ENCODE data around the gene CCSER1.
"Not testable (repeated sequence)": the region's sequence is repeated elsewhere in the genome, so short reads cannot be mapped to it uniquely, and the experiment has no call there.

Gene CCSER1

DNA sequence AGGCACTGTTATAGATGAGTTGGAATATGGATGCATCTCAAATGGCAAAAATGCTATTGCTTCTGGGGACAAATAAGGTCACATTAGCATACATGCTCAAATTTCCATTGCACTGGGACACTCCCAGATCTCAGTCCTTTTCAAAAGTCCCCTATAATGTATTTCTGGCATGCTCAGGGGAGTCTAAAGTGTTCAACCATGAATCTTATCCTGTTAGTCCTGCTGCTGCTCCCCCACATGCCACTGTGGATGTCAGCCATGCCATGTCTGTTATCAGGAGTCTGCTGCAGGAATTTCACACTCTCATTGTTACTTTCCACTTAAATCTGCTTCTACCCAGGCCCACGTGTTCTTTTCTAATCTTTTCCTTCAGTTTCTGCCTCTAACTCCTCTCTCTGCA lies 1000.6 kb downstream of the CCSER1 start:
- DNase-seq (ENCODE audit: low read depth, low spot score), result no peak

DNA sequence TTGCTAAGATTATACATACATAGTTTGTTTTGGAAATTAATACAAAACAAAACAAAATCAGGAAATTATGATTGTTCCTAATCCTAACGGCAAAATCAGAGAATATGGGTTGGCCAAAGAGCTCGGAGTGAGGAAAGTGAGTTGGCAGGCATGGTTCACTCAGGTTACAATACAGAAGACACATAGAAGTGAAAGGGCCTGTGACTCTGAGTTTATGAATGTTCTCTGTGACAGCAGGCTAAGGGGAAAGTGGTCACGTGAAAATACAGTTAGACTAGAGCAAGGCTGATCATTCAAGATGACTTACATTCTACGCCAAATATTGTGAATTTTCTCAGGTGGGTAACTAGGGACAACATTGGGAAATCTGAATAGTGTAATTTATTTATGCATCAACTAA lies 1001.3 kb downstream of the CCSER1 start:
- no peak for DNase-seq (ENCODE audit: low read depth, low spot score)

DNA sequence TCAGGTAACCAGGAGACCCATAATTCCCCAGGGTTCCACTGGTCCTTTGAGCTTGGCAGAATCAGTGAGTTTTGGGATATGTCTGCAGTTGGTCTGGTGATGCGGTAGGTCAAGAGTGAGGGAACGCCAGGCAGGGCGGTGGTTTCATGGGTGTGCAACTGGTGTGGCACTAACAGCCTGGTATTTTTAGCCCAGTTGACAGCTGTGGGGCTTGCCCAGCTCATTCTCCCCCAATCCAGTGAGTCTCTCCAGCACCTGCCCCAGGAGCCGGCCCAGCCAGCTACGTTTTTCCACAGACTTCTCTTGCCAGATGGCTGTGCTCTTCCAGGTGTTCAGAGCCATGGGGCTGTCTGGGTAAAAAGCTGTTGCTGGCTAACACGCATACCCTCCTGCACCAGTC lies 1019.9 kb downstream of the CCSER1 start:
- DNase-seq (ENCODE audit: low read depth, low spot score), result no peak

DNA sequence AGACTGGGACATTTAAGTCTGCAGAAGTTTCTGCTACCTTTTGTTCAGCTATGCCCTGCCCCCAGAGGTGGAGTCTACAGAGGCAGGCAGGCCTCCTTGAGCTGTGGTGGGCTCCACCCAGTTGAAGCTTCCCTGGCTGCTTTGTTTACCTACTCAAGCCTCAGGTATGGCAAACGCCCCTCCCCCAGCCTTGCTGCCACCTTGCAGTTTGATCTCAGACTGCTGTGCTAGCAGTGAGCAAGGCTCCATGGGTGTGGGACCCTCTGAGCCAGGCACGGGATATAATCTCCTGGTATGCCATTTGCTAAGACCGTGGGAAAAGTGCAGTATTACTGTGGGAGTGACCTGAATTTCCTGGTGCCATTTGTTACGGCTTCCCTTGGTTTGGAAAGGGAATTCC lies 1026.8 kb downstream of the CCSER1 start:
- not testable (repeated sequence) for DNase-seq (ENCODE audit: low read depth, low spot score)

DNA sequence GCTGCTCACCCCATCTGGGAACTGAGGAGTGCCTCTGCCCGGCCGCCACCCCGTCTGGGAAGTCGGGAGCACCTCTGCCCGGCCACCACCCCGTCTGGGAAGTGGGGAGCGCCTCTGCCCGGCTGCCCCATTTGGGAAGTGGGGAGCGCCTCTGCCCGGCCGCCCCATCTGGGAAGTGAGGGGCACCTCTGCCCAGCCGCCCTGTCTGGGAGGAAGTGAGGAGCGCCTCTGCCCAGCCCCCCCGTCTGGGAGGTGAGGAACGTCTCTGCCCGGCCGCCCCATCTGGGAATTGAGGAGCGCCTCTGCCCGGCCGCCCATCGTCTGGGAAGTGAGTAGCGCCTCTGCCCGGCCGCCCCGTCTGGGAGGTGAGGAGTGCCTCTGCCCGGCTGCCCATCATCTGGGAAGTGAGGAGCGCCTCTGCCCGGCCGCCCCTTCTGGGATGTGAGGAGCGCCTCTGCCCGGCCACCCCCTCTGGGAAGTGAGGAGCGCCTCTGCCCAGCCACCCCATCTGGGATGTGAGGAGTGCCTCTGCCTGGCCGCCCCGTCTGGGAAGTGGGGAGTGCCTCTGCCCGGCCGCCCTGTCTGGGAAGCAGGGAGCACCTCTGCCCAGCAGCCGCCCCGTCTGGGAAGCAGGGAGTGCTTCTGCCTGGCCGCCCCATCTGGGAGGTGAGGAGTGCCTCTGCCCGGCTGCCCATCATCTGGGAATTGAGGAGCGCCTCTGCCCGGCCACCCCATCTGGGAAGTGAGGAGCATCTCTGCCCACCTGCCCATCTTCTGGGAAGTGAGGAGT lies 1040.9 kb downstream of the CCSER1 start:
- not testable (repeated sequence) for DNase-seq (ENCODE audit: low read depth, low spot score)

DNA sequence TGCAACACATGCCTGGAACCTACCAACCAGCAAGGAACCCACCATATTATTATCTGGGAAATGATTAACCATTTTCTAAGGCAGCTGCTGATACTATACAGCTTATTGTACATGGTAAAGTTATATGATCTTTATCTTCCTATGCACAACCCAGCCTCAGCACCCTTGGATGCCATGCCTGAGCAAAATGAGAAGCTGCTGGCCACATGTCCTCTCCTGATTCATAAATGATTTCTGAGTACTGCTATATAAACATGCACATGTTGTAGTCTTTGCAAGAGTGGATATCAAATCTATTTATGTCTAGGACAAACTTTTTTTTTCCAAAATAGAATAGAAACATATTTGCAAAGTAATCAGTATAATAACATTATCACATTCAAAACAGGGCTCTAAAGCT lies 1043.6 kb downstream of the CCSER1 start:
- no peak for DNase-seq (ENCODE audit: low read depth, low spot score)

DNA sequence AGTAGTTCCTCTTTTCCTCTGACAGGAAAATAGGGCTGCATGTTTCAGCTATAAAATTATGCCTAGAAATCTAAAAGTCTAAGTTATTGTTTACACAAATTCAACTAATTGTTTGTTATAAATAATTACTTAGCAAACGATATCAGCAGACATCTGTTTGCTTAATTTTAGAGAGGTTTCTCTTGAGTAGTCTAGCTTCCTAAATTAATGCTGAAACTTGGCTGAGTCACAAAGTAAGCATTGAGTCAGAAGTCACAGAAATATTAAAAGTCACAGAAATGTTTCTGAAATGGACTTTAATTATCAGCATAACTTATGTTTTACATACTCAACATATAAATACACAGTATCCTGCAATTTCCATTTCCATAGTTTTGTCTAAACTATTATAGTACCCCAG lies 1044.0 kb downstream of the CCSER1 start:
- DNase-seq (ENCODE audit: low read depth, low spot score), result no peak

DNA sequence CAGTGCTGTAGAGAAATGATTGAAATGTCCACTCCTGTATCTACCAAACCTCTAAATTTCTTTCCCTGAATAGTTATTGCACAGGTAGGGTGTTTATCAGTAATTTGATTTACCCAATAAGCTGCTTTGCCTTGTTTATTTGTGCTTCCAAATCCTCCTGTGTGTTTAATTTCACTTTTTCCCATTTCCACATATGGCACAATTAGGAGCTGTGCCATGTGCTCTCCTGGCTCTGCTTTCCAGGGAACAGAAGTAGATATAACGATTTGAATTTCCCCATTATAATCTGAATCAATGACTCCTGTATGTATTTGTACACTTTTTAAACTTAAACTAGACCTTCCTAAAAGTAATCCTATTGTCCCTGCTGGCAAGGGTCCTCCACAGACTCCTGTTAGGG lies 1057.9 kb downstream of the CCSER1 start:
- not testable (repeated sequence) for DNase-seq (ENCODE audit: low read depth, low spot score)

DNA sequence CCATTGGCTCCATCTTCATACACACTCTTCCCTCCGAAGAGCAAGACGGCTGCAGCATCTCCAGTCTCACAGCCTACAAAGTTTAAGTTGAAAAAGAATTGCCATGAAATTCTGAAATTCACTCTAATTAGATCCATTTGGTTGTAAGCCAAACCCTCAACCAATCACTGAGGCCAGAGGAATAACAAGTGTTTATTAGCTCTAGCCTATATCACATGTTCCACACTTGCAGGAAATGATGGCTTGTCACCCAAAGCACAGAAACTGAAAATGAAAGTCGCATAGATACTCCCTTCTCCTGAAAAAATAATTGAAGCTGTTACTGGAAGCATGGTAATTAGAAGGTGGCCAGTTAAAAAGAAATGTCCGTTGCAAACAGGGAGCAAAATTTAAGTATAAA lies 1071.8 kb downstream of the CCSER1 start:
- DNase-seq (ENCODE audit: low read depth, low spot score), result no peak

DNA sequence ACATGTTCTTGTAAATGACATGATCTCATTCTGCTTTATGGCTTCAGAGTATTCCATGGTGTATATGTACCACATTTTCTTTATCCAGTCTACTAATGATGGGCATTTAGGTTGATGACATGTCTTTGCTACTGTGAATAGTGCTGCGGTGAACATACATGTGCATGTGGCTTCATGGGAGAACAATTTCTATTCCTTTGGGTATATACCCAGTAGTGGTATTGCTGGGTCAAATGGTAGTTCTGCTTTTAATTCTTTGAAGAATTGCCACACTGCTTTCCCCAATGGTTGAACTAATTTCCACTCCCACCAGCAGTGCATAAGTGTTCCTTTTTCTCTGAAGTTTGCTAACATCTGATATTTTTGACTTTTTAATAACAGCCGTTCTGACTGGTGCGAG lies 1080.3 kb downstream of the CCSER1 start:
- DNase-seq (ENCODE audit: low read depth, low spot score), result no peak

DNA sequence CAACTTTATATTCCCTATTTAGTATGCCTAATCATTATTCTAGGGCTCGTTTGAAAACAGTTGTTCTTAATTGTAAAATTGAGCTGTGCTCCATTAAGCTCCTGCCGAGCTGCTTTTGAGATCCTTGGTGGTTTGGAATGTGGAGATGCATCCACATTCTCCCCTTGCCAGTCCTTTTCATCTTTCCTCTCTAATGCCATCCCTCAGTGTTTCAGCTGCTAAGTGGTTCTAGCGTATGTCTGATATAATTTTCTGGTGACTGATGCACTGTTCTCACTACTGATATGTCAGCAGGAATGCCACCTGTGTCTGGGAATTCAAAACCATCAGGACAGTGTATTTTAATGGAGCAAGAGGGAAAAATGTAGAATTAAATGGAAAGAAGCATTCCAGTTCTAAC lies 1085.0 kb downstream of the CCSER1 start:
- DNase-seq (ENCODE audit: low read depth, low spot score), result no peak

DNA sequence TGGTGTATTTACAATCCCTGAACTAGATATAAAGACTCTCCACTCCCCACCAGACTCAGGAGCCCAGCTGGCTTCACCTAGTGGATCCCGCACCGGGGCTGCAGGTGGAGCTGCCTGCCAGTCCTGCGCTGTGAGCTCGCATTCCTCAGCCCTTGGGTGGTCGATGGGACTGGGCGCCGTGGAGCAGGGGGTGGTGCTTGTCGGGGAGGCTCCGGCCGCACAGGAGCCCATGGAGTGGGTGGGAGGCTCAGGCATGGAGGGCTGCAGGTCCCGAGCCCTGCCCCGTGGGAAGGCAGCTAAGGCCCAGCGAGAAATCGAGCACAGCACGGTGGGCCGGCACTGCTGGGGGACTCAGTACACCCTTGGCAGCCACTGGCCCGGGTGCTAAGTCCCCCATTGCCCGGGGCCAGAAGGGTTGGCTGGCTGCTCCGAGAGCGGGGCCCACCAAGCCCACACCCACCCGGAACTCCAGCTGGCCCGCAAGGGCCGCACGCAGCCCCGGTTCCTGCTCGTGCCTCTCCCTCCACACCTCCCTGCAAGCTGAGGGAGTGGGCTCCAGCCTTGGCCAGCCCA lies 1090.7 kb downstream of the CCSER1 start:
- not testable (repeated sequence) for DNase-seq (ENCODE audit: low read depth, low spot score)

DNA sequence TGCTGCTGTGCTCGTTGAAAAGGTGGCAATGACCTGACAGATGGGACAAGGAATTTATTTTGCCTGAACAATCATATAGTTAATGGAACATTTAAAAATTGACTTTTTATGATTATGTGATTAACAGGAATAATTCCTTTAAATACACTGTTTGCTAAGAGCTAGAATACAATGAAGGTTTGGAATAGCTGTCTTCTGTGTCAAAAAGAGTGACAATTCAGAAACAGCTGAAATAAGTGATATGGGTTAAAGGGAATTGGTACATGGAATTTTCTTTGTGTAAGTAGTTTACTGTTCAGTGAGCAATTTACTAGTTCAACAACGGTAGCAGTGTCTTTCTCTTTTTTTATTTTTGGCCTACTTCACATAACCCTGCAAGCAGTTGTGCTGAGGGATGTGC lies 1093.1 kb downstream of the CCSER1 start:
- DNase-seq (ENCODE audit: low read depth, low spot score), result no peak

DNA sequence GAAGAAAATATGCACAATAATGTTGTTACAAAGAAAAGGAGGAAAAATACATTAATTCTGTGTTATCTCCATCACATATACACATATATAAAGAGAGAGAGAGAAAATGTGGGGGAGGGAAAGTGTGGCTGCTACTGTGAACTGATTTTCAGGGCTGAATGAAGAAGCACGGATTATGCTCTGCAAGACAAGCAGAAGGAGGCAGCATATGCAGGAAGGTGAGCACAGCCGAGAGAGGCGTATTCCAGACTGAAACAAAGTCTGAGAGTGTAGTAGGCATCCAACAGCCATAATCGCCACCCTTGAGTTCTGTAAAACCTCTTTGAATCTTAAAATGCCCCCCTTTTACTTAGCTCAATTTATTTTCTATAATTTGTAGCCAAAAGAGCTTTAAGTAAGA lies 1094.8 kb downstream of the CCSER1 start:
- DNase-seq (ENCODE audit: low read depth, low spot score), result no peak

DNA sequence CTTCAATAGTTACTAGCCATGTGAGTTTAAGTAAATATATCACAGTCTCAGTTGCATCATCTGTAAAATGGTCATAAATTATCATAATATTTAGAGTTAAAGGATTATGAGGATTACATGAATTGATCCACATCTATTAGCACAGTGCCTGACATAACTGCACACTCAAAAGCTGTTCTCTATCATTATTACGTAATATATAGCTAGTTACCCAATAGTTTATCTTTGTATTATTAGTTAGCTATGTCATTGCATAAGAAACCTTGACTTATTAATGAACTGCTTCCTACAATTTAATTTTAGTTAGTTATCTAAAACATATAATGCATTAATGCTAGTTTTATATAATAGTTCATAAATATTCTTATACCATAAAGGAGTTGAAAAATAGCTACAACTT lies 1099.7 kb downstream of the CCSER1 start:
- no peak for DNase-seq (ENCODE audit: low read depth, low spot score)

DNA sequence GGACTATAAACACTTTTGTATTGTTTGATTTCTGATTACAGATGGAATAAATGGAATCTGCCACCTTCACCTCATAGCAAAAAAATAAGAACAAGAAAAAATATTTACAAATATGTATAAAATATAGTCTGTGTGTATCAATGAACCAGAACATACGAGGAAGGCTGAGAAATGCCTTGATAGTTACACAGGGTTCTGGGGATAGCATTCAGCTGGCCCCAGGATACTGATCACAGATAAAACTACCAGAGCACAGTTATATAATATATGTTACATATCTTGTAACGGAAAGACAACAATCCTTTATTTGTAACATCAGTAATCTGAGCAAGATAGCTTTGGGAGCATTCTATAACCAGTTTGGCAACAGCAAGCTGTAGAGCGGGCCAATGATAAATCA lies 1101.5 kb downstream of the CCSER1 start:
- DNase-seq (ENCODE audit: low read depth, low spot score), result no peak

DNA sequence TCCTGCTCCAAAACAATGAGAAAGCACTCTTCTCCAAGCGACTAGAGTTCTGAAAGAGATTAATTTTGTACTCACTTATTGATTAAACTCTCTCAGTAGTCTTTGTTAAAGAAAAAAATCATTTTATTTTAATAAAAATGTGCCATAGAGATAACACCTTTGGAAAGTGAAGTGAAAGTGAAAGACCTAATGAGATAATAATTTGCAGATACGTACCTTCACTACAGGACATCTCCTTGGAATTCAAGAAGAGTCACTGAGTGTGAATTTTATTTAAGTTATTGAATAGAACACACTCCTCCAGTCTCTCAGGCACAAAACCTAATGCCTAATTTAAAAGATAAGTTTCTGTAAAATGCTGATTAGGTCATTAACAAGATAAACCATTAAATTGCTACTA lies 1106.0 kb downstream of the CCSER1 start:
- DNase-seq (ENCODE audit: low read depth, low spot score), result no peak

DNA sequence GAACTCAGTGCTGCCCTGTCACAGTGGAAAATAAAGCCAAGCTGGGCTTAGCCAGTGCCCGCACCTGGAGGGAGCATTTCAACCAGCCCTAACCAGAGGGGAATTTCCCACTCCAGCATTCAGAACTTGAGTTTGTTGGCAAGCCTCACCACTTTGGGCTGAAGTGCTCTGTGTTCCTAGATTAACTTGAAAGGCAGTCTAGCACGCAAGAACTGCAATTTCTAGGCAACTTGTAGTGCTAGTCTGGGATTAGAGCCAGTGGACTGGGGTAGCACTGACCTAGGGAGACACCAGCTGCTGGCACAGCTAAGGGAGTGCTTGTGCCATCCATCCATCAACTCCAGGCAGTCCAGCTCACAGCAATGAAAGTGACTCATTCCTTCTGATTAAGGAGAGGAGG lies 1115.9 kb downstream of the CCSER1 start:
- DNase-seq (ENCODE audit: low read depth, low spot score), result no peak

DNA sequence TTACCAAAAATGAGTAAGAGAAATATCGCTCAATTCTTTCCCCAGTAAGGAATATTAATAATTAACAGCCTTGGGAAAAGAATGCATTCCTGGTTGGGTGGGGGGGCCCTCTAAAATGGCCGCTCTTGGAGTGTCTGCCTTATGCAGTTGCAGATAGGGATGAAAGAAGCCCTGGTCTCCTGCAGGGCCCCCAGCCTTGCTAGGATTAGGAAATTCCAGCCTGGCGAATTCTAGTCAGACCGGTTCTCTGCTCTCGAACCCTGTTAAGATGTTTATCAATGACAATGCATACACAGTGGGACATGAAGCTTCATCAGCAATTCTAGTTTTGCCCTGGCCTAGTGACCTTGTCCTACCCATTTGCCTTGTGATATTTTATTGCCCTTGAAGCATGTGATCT lies 1128.8 kb downstream of the CCSER1 start:
- DNase-seq (ENCODE audit: low read depth, low spot score), result no peak

DNA sequence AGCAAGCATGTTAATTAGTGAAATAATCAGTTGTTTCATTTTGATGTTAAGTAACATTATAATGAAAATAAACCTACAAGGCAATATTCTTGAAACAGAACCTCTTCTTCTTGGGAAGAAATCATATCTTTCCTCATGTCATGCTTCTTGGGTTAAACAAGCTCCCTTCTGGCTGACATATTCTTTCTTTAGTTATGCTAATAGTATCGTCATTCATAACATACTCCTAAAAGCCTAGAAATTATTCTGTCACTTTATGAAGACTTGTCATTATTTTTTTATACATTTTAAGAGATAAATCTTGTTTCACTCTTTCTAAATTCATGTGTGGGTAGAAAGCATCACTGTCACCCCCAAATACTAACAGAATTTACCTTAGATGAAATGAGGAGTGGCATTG lies 1129.6 kb downstream of the CCSER1 start:
- no peak for DNase-seq (ENCODE audit: low read depth, low spot score)

DNA sequence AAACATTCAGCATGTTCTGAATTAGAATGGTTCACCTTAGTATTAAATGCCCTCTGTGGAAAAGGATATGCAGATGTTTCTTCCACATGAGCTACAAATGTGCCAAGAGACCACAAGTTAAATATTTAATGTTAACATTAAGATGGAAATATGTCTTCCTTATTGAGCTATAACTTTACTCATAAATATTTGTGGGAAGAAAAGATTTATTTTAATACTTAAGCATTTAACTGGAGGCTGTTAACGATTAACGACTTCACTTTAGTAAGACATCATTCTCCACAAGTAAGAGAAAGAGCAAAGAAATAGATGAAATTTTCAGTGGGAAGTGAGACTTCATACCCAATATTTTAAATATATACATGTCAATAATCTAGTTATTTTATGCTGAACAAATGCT lies 1130.5 kb downstream of the CCSER1 start:
- no peak for DNase-seq (ENCODE audit: low read depth, low spot score)

DNA sequence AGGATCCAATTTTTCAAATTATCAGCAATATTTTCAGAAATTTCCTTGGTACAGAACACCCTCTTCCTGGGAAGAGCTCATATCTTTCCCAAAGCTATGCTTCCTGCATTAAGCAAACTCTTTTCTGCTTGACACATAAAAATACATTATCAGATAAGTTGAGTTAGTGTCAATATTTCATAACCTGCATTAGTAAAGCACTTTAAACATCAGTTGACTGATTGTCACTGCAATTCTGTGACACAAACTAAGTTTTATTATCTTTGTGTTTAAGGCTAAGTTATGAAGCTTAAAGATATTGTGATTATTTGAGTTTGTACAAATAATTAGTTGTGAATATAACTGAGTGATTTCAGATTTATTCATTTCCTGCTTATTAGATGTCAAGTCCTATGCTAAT lies 1131.1 kb downstream of the CCSER1 start:
- DNase-seq (ENCODE audit: low read depth, low spot score), result no peak

DNA sequence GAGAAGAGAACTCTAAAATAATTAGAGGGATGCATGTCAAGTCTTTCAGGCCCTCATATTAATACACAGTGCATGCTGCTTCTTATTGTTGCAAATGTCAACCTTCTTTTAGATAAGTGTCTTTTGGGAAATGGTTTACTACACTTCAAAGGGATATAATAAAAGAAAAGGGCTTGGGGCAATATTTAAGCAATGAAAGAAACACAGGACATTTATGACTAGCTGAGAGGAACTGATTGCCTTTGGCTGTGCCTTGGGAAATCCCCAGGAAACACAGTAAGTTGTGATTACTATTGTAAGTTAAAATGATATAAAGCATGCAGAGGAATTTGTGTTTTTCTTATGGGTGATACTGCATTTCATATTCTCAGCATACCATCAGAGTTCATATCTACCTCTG lies 1140.3 kb downstream of the CCSER1 start:
- no peak for DNase-seq (ENCODE audit: low read depth, low spot score)

DNA sequence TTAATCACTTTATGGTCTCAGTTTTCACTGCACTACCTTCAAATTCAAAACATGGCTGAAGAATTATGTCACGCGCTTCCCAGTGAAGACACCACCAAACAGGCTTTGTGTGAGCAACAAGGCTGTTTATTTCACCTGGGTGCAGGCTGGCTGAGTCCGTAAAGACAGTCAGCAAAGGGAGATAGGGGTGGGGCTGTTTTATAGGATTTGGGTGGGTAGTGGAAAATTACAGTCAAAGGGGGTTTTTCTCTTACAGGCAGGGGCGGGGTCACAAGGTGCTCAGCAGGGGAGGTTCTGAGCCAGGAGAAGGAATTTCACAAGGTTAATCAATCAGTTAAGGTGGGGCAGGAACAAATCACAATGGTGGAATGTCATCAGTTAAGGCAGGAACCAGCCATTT lies 1141.3 kb downstream of the CCSER1 start:
- not testable (repeated sequence) for DNase-seq (ENCODE audit: low read depth, low spot score)
